ENCODE measurements around the gene TNK2. TPM values are rescaled to one million over a fixed set of nuclear protein-coding genes. Genes with fewer than 3 reads are reported as not detected.

The TNK2 gene
- total and polyA plus RNA-seq, 2 donors (not counting 1 experiment from before 2014, with no cell fraction given): 131 to 198 TPM

DNA sequence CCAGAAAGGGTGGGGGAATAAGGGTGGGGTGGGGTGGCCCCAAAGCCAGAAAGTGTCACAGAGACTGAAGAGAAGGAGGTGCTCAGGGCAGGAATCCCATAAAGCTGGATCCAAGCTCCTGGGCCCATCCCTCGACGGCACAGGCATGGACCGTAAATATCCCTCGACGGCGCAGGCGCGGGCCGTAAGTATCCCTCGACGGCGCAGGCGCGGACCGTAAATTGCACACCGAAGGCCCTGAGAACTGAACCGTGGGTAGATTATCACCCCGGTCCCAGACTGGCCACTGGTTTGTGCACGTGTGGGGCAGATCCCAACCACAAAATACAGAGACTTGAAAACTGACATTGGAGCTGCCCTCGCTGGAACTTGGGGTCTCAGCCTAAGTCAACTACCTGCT lies 55.3 kb downstream of the TNK2 start:
- H3K4me2 ChIP-seq (replicated peaks; ENCODE audit: low read depth, low read length, poor library complexity, severe bottlenecking): no peak overlapping the region
- Mint-ChIP-seq H3K4me3 (no peak overlapping the region), H3K9me3 (ENCODE audit: insufficient read depth) (no peaks in the 10 kb centered on the region), H3K27ac (no peak overlapping the region), H3K4me1 (peaks cover 7% of the 10 kb centered on the region), H3K27me3 (peaks cover 27% of the 10 kb centered on the region)
- ATAC-seq (ENCODE audit: low read depth) (no peak), DNase-seq (no peak)
- CTCF ChIA-PET: interaction anchor here (1.0 to 6.7 kb wide), 6 partner anchors 8 to 295 kb away, joined by 4 to 33 read pairs (median 6); partner anchors contain the start of gene TNK2
- no peaks in the 10 kb centered on the region for H4K20me1 ChIP-seq (ENCODE audit: control insufficient read depth, insufficient read depth, low read length, poor library complexity, severe bottlenecking)
- H3K4me3 ChIP-seq (ENCODE audit: control extremely low read depth in 1 of 5, extremely low read depth in 1 of 5, insufficient read depth in 1 of 5, low read depth in 2 of 5, low read length in 4 of 5): no peak overlapping the region
- H3K4me1 ChIP-seq (ENCODE audit: control insufficient read depth in 2 of 2, insufficient read depth in 2 of 2, low read length in 2 of 2): peaks cover 4 to 8% of the 10 kb centered on the region in 2 donors
- 96% methylated on average over 20 of the region's 20 CpGs for WGBS (ENCODE audit: insufficient coverage)
- TF ChIP-seq, protein P1, sequence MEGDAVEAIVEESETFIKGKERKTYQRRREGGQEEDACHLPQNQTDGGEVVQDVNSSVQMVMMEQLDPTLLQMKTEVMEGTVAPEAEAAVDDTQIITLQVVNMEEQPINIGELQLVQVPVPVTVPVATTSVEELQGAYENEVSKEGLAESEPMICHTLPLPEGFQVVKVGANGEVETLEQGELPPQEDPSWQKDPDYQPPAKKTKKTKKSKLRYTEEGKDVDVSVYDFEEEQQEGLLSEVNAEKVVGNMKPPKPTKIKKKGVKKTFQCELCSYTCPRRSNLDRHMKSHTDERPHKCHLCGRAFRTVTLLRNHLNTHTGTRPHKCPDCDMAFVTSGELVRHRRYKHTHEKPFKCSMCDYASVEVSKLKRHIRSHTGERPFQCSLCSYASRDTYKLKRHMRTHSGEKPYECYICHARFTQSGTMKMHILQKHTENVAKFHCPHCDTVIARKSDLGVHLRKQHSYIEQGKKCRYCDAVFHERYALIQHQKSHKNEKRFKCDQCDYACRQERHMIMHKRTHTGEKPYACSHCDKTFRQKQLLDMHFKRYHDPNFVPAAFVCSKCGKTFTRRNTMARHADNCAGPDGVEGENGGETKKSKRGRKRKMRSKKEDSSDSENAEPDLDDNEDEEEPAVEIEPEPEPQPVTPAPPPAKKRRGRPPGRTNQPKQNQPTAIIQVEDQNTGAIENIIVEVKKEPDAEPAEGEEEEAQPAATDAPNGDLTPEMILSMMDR (IDR thresholded peaks at IDR 0.05): no peak
- no peak for TF ChIP-seq EZH2 (IDR thresholded peaks at IDR 0.05; ENCODE audit: borderline replicate concordance, insufficient read depth, low read depth, low read length, poor library complexity, severe bottlenecking)
- H3K36me3 ChIP-seq (replicated peaks in 1 of 2; ENCODE audit: control extremely low read depth in 1 of 2, control insufficient read depth in 1 of 2, extremely low read depth in 1 of 2, insufficient read depth in 2 of 2, low read length in 1 of 2): no peaks in the 10 kb centered on the region
- no peaks in the 10 kb centered on the region for H3K9me3 ChIP-seq (ENCODE audit: control extremely low read depth in 1 of 3, control insufficient read depth in 2 of 3, insufficient read depth in 1 of 3, low read length in 2 of 3)
- no peaks in the 10 kb centered on the region for H3K27me3 ChIP-seq (replicated peaks in 1 of 4; ENCODE audit: control extremely low read depth in 1 of 4, control insufficient read depth in 3 of 4, insufficient read depth in 4 of 4, low read length in 3 of 4)
- H3K27ac ChIP-seq (ENCODE audit: low read length in 2 of 2): no peak overlapping the region
- H3K79me2 ChIP-seq (ENCODE audit: control insufficient read depth, insufficient read depth, low read length): no peaks in the 10 kb centered on the region
- POLR2A ChIA-PET: interaction anchor here (0.6 kb wide), 2 partner anchors 41 to 58 kb away, joined by 4 to 6 read pairs; no protein-coding TSS in a partner anchor
- H2AFZ ChIP-seq (ENCODE audit: insufficient read depth, low read depth, low read length, poor library complexity, severe bottlenecking): no peak overlapping the region
- intact Hi-C loops (cut with micrococcal nuclease): loop anchor here (10.0 kb wide), 1 partner anchor 228 kb away; no protein-coding TSS in a partner anchor
- no peak overlapping the region for H3K9ac ChIP-seq (ENCODE audit: low read length)

DNA sequence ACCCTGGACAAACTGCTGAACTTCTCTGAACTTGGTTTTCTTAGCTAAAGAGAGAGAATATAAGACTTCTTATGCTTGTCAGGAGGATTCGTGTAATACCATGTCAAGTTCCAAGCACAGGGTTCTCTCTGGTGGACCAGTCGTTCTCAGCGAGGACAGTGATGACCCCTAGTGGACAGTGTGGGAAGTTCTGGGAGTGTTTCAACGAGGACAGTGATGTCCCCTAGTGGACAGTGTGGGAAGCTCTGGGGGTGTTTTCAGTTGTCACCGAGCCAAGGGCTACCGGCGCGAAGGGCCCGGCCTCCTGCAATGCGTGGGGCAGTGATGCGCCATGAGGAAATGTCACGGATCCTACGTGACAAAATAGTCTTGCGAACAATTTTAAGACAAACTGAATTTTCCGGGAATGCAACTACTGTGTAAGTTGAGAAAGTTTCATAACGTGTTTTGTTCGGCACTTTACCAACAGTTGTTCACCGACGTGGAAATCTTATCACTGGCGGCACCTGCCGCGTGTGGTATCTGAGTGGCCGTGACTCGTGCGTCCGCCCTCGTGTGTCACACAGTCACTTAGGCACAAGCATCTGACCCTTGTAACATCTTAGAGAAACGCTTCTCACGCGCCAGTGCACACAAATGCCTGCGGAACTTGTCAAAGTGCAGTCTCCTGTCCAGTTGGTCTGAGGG lies 57.4 kb downstream of the TNK2 start:
- Histone ChIP-seq H3K9me3 (ENCODE audit: control extremely low read depth in 1 of 3, control insufficient read depth in 2 of 3, insufficient read depth in 1 of 3, low read length in 2 of 3) (no peaks in the 10 kb centered on the region), H3K9ac (ENCODE audit: low read length) (peak overlapping the region; percentile 33), H2AFZ (ENCODE audit: insufficient read depth, low read depth, low read length, poor library complexity, severe bottlenecking) (peak overlapping the region; percentile 47), H3K79me2 (ENCODE audit: control insufficient read depth, insufficient read depth, low read length) (no peaks in the 10 kb centered on the region), H3K4me1 (ENCODE audit: control insufficient read depth in 2 of 2, insufficient read depth in 2 of 2, low read length in 2 of 2) (peaks cover 4 to 8% of the 10 kb centered on the region in 2 donors), H3K27me3 (replicated peaks in 1 of 4; ENCODE audit: control extremely low read depth in 1 of 4, control insufficient read depth in 3 of 4, insufficient read depth in 4 of 4, low read length in 3 of 4) (no peaks in the 10 kb centered on the region), H3K27ac (ENCODE audit: low read length in 2 of 2) (no peak overlapping the region), H3K4me2 (replicated peaks; ENCODE audit: low read depth, low read length, poor library complexity, severe bottlenecking) (peak overlapping the region; percentile 65), H4K20me1 (ENCODE audit: control insufficient read depth, insufficient read depth, low read length, poor library complexity, severe bottlenecking) (no peaks in the 10 kb centered on the region), H3K36me3 (replicated peaks in 1 of 2; ENCODE audit: control extremely low read depth in 1 of 2, control insufficient read depth in 1 of 2, extremely low read depth in 1 of 2, insufficient read depth in 2 of 2, low read length in 1 of 2) (no peaks in the 10 kb centered on the region), H3K4me3 (ENCODE audit: control extremely low read depth in 1 of 5, extremely low read depth in 1 of 5, insufficient read depth in 1 of 5, low read depth in 2 of 5, low read length in 4 of 5) (peak overlapping the region in 2 of 5 experiments; percentile 12 to 15)
- Mint-ChIP-seq H3K4me3 (peak overlapping the region; percentile 57), H3K4me1 (peaks cover 7% of the 10 kb centered on the region), H3K9me3 (ENCODE audit: insufficient read depth) (no peaks in the 10 kb centered on the region), H3K27ac (peak overlapping the region; percentile 53), H3K27me3 (peaks cover 27% of the 10 kb centered on the region)
- TF ChIP-seq EZH2 (IDR thresholded peaks at IDR 0.05; ENCODE audit: borderline replicate concordance, insufficient read depth, low read depth, low read length, poor library complexity, severe bottlenecking): no peak
- TF ChIP-seq, protein P1 (IDR thresholded peaks at IDR 0.05): peak; percentile 100
- intact Hi-C loops (cut with micrococcal nuclease): loop anchor here (2.0 to 10.0 kb wide), 3 partner anchors 198 to 580 kb away; partner anchors contain the start of gene XXYLT1
- peak; percentile 93 for DNase-seq
- ChIA-PET POLR2A (no interaction called here), CTCF (interaction anchor here (0.6 to 6.7 kb wide), 24 partner anchors 8 to 579 kb away, joined by 3 to 33 read pairs (median 4); partner anchors contain the start of genes TNK2 and XXYLT1)
- WGBS (ENCODE audit: insufficient coverage): 13% methylated on average over 31 of the region's 31 CpGs
- ATAC-seq (ENCODE audit: low read depth): peak; percentile 100
